WERI-Rb-1 (cell line): ENCODE measurements around the gene RASGRF1.

Experiments used
- DNase-seq: peaks from one replicate; pipeline ENCODE4 v3.0.0-alpha.2; 2020
- H3K27ac ChIP-seq: fragments of 250-450 bp; sonication (Bioruptor Pico); 2 replicates; pipeline ENCODE4 v1.5.1; 2020; ENCODE audit warnings: mild to moderate bottlenecking, moderate library complexity
- H3K27me3 ChIP-seq: fragments of 250-450 bp; sonication (Bioruptor Pico); 2 replicates; pipeline ENCODE4 v1.5.1; 2021; ENCODE audit warnings: mild to moderate bottlenecking, low read depth, moderate library complexity; ENCODE audit not compliant: insufficient read depth, severe bottlenecking
- H3K36me3 ChIP-seq: fragments of 250-450 bp; sonication (Bioruptor Pico); 2 replicates; pipeline ENCODE4 v1.5.1; 2020; ENCODE audit warnings: mild to moderate bottlenecking, moderate library complexity
- H3K4me3 ChIP-seq: 2 replicates; pipeline ENCODE4 v1.5.1; 2011; ENCODE audit warnings: low read depth, mild to moderate bottlenecking, control low read depth, low read length
- H3K9me3 ChIP-seq: fragments of 250-450 bp; sonication (Bioruptor Pico); 2 replicates; pipeline ENCODE4 v1.5.1; 2021; ENCODE audit warnings: mild to moderate bottlenecking, moderate library complexity; ENCODE audit not compliant: severe bottlenecking
- TF ChIP-seq, protein P1 (sequence below): IDR thresholded peaks from 2 replicates; pipeline ENCODE4 v1.5.1; 2011; ENCODE audit warnings: low read depth, mild to moderate bottlenecking, control low read depth, inconsistent platforms, low read length

RASGRF1 gene

GRCh38 chr15:78916088-78916487 lies 174.5 kb downstream of the RASGRF1 start:
- no peaks in the 10 kb centered on the region for H3K27me3 ChIP-seq
- H3K4me3 ChIP-seq: no peak overlapping the region
- TF ChIP-seq, protein P1, sequence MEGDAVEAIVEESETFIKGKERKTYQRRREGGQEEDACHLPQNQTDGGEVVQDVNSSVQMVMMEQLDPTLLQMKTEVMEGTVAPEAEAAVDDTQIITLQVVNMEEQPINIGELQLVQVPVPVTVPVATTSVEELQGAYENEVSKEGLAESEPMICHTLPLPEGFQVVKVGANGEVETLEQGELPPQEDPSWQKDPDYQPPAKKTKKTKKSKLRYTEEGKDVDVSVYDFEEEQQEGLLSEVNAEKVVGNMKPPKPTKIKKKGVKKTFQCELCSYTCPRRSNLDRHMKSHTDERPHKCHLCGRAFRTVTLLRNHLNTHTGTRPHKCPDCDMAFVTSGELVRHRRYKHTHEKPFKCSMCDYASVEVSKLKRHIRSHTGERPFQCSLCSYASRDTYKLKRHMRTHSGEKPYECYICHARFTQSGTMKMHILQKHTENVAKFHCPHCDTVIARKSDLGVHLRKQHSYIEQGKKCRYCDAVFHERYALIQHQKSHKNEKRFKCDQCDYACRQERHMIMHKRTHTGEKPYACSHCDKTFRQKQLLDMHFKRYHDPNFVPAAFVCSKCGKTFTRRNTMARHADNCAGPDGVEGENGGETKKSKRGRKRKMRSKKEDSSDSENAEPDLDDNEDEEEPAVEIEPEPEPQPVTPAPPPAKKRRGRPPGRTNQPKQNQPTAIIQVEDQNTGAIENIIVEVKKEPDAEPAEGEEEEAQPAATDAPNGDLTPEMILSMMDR: no peak
- no peak for DNase-seq
- H3K9me3 ChIP-seq: no peaks in the 10 kb centered on the region
- H3K27ac ChIP-seq: no peak overlapping the region
- H3K36me3 ChIP-seq: peaks cover 32% of the 10 kb centered on the region

- H3K27ac ChIP-seq: no peak overlapping the region
- no peaks in the 10 kb centered on the region for H3K27me3 ChIP-seq
- H3K9me3 ChIP-seq: no peaks in the 10 kb centered on the region
- TF ChIP-seq, protein P1: no peak
- DNase-seq: no peak
- H3K36me3 ChIP-seq: peaks cover 32% of the 10 kb centered on the region
- no peak overlapping the region for H3K4me3 ChIP-seq
Measured at GRCh38 chr15:78915341-78916087, 175.1 kb downstream of the RASGRF1 start.

DNA sequence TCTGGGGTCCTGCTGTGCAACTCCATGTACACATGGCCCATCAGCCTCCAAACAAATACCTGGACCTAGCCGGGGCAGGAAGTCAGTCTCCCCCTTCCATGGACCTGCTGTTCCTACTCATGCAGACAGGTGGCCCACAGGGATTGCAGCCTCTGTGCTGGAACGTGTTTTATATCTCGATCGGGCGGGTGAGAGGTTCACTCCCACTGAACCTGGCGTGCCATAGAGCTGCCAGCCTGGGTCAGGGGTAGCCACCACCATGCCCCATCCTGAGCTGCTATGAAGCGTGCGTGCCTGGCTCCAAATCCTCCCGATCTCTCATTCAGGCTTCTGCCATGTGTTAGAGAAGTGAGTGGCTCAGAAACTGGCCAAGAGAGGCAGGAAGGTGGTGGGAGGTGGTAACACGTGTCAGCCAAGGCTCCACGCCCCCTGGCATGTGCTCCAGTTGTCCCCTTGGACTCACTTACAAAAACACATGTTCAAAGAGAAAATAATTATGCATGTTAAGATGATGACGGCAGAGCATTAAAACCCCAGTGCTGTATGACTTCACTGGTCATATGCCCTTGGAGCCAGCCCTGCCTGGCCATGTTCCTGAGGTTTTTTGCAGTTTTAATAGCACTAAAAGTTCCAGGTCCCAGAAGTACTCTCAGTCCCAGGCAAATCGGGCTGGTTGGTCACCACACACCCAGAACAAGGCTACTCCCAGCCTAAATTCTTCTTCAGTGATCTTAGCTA lies 176.4 kb downstream of the RASGRF1 start:
- no peaks in the 10 kb centered on the region for H3K27me3 ChIP-seq
- H3K4me3 ChIP-seq: no peak overlapping the region
- peaks cover 34% of the 10 kb centered on the region for H3K36me3 ChIP-seq
- TF ChIP-seq, protein P1: peak; percentile 77
- H3K27ac ChIP-seq: no peak overlapping the region
- no peaks in the 10 kb centered on the region for H3K9me3 ChIP-seq
- DNase-seq: peak; percentile 54

GRCh38 chr15:78913012-78913411 lies 177.6 kb downstream of the RASGRF1 start:
- Histone ChIP-seq H3K4me3 (no peak overlapping the region), H3K27ac (no peak overlapping the region), H3K36me3 (peaks cover 31% of the 10 kb centered on the region), H3K27me3 (no peaks in the 10 kb centered on the region), H3K9me3 (no peaks in the 10 kb centered on the region)
- TF ChIP-seq, protein P1: no peak
- DNase-seq: no peak

DNA sequence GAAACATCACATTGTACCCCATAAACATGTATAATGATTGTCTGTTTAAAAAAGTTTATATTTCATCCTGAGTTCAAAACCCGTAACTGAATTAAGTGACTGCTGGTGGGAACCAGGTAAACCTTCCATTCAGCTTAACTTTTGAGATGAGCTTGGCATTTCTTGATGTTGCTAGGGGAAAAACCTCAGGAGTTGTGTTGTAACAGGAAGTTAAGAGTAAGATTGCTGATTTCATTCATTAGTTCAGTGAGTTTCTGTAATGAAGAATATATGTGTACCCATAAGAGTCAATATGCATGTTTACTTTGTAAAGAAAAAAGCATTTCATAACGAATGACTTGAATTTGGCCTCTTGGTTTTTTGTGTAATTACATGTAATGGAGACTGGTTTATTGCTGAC lies 178.3 kb downstream of the RASGRF1 start:
- Histone ChIP-seq H3K27me3 (no peaks in the 10 kb centered on the region), H3K4me3 (no peak overlapping the region), H3K36me3 (peaks cover 36% of the 10 kb centered on the region), H3K9me3 (no peaks in the 10 kb centered on the region), H3K27ac (no peak overlapping the region)
- TF ChIP-seq, protein P1: no peak
- DNase-seq: no peak
